LNCAP (cell line): ENCODE results near the gene GOLGB1.

Experiments
- CTCF ChIP-seq: fragments of 450-650 bp; IDR thresholded peaks from 2 replicates; pipeline ENCODE4 v1.5.1; 2017; ENCODE audit warnings: mild to moderate bottlenecking

GOLGB1 gene

GRCh38 chr3:121654493-121655385 lies 94.8 kb downstream of the GOLGB1 start:
- TF ChIP-seq CTCF, result no peak

DNA sequence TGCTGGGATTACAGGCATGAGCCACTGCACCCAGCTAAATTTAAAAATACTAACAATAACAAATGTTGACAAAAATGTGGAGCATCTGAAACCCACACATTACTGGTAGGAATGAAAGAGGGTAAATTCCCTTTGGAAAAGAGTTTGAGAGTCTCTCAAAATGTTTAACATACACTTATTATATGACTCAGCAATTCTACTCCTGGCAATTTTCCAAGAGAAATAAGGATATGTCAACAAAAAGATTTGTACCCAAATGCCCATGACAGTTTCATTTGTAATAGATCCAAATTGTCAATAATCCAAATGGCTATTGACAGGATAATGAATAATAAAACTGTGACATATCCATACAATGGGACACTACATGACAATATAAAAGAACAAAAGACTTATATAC lies 97.9 kb downstream of the GOLGB1 start:
- no peak for TF ChIP-seq CTCF

DNA sequence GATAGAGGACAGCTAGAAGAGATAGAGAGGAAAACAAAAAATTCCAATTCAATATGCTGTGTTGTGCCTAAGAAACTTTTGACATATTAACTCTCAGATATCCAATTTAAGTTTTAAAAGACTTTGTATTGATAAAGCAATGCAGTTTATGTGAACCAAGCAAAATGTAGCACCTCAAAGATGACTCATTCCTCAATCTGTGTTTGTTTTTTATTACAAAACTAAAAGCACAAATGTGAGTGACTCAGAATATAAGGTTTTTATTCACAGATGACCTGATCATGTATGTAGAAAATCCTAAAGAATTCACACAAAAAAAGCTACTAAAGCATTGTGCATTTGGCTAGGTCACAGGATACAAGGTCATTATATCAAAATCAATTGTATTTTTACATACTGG lies 99.9 kb downstream of the GOLGB1 start:
- no peak for TF ChIP-seq CTCF

DNA sequence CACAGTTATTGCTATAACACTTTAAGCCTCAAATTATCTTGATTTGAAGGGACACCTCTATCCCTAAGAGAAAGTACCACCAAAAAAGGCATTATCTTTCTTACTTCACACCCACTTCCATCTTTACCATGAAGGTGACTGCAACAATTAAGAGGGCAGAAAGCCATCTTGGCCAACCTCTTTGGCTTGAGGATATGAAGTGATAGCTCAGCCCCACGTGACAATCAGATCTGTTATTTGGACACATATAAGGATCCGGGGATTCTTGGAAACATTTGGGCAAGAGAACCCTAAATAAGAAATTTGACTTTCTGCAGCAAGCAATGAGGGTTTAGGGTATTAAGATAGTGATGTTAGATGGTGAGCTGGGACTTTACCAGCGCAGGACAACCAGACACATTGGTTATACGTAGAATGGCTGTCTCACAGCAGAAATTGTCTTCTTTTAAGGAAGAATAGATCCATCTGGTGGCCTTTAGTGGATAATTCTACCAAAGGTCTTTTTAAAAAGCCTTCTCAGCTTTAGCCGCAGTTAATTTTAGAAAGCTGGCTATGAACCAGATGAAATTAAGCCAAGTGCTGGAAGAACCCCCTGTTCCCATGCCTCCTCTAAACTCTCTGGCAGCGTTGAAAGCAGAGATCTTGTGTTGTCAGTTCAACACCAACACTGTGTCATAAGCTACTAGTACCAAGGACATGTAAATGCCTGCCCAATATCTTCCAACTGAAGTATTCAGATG lies 101.2 kb downstream of the GOLGB1 start:
- TF ChIP-seq CTCF, result no peak

DNA sequence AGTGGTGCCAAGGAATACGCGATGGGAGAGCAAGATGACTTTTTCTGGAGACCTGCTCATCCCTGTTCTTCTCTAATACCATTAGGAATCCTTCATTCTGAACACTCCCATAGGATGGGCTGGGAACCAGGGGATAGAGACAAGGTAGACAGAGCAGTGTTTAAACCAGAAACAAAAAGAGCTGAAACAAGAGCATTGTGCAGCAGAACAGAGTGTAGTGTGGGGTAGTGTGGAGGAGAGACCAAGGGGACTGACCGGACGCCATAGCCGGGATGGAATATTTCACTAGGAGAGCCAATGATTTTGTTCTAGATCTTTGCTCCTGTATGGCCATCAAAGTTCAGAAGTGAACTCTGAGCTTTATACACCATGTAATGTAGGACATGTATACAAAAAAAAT lies 104.5 kb downstream of the GOLGB1 start:
- TF ChIP-seq CTCF, result no peak

- no peak for TF ChIP-seq CTCF
Measured at GRCh38 chr3:121642601-121643314, 106.8 kb downstream of the GOLGB1 start.

DNA sequence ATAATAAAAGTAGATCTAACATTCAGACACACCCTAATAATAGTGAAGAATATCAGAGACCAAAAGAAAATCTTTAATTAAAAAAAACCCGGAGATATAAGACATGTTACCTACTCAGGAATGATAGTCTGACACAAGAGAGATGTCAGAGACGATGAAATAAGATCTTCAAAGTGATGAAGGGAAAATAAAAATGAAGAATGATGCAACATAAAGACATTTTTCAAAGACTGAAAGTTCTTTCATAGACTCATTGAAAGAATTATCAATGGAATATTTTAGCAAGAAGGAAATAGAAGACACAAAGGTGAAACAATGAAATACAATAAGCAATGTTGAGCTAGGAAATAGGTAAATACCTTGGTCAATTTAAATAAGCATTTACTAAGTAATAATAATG lies 108.4 kb downstream of the GOLGB1 start:
- TF ChIP-seq CTCF, result no peak
